CD4-positive, alpha-beta T cell treated with Interferon gamma for 1 hour (primary cell): Measurements from ENCODE around the gene STAG3.
A peak's percentile ranks its signal among the peaks of the same experiment; 100 is the strongest.
"Not testable (repeated sequence)": the region's sequence is repeated elsewhere in the genome, so short reads cannot be mapped to it uniquely, and the experiment has no call there.

Experiments
- DNase-seq: peaks from one replicate; pipeline ENCODE4 v3.0.0-alpha.2; 2020

STAG3 gene

GRCh38 chr7:100212631-100213286 lies 35.0 kb downstream of the STAG3 start:
- DNase-seq, result no peak

- no peak for DNase-seq
Observed at GRCh38 chr7:100213672-100214071, 36.0 kb downstream of the STAG3 start.

GRCh38 chr7:100214356-100214755 lies 36.6 kb downstream of the STAG3 start:
- DNase-seq, result peak; percentile 8

- DNase-seq, result no peak
Observed at GRCh38 chr7:100215895-100216294, 38.2 kb downstream of the STAG3 start.

GRCh38 chr7:100217934-100218333 lies 40.2 kb downstream of the STAG3 start:
- DNase-seq, result peak; percentile 78

- no peak for DNase-seq
Observed at GRCh38 chr7:100219271-100219737, 41.6 kb downstream of the STAG3 start.

GRCh38 chr7:100219801-100220585 lies 42.3 kb downstream of the STAG3 start, which contains the start of gene PVRIG:
Gene PVRIG, plus strand, starts transcription at chr7:100219949. Its CDS starts 22 bp downstream, at chr7:100219971.
- DNase-seq, result peak; percentile 7

- no peak for DNase-seq
Observed at GRCh38 chr7:100220586-100221230, 43.0 kb downstream of the STAG3 start.

GRCh38 chr7:100221231-100221718 lies 43.6 kb downstream of the STAG3 start:
- DNase-seq, result peak; percentile 84

GRCh38 chr7:100221767-100222444 lies 44.2 kb downstream of the STAG3 start:
- no peak for DNase-seq

GRCh38 chr7:100222445-100223132 lies 44.9 kb downstream of the STAG3 start:
- DNase-seq, result no peak

GRCh38 chr7:100223376-100223927 lies 45.7 kb downstream of the STAG3 start:
- DNase-seq, result not testable (repeated sequence)

GRCh38 chr7:100224891-100225290 lies 47.2 kb downstream of the STAG3 start:
- DNase-seq, result not testable (repeated sequence)

- not testable (repeated sequence) for DNase-seq
Observed at GRCh38 chr7:100234660-100235317, 57.1 kb downstream of the STAG3 start.

GRCh38 chr7:100239975-100240374 lies 62.3 kb downstream of the STAG3 start:
- DNase-seq, result not testable (repeated sequence)

GRCh38 chr7:100243385-100243784 lies 65.7 kb downstream of the STAG3 start:
- DNase-seq, result peak; percentile 39

GRCh38 chr7:100244988-100245605 lies 67.4 kb downstream of the STAG3 start:
- not testable (repeated sequence) for DNase-seq

- DNase-seq, result not testable (repeated sequence)
Observed at GRCh38 chr7:100246121-100246864, 68.6 kb downstream of the STAG3 start.

- DNase-seq, result not testable (repeated sequence)
Observed at GRCh38 chr7:100246865-100247137, 69.1 kb downstream of the STAG3 start.

GRCh38 chr7:100247152-100247757 lies 69.5 kb downstream of the STAG3 start:
- no peak for DNase-seq
